ENCODE data around the gene RAD51B.
"Not testable (repeated sequence)": the region's sequence is repeated elsewhere in the genome, so short reads cannot be mapped to it uniquely, and the experiment has no call there.

RAD51B gene

DNA sequence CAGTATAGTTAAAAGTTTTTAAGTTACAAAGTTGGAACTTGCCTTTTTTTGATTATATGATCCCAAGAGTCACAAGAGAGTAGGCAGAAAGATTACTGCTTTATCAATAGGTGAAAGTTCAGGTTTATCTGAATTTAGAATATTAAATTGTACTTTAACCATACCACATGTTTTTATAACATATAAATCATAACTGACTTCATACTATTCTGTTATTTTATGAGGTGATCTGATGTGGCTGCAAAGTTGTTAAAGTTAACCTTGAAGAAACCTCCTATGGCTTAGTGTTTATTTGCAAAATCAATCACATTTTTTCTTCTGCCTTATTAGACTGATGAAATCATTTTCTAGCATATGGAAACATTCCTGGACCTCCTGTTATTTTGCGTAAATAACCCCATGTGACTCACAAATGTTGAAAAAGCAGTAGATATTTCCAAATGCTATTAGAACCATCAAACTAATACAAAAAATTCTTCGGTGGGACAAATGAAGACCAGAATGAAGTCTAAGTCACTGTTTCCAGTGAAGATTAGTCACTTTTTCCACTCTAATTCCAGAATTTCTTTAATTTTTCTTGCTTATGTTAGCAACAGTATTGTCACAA is 132.1 kb downstream of the RAD51B start:
- no peak for DNase-seq

DNA sequence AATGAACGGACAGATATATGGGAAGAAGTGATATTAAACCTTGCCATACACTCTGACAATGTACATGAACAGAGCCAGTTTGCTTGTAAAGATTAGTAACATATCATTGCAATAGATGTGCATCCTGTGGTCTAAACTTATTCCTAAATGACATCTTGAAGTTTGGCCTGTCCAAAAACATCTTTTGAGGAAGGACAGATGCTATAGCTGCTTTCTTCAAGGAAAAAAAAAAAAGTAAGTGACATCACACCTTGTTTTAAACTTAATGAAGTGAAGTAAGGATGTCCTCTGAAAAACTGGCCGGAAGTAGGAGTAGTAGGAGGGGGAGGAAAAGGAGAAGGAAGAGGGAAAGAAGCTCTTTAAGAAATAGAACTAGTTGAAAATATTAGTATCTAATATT is 132.8 kb downstream of the RAD51B start:
- DNase-seq = no peak

DNA sequence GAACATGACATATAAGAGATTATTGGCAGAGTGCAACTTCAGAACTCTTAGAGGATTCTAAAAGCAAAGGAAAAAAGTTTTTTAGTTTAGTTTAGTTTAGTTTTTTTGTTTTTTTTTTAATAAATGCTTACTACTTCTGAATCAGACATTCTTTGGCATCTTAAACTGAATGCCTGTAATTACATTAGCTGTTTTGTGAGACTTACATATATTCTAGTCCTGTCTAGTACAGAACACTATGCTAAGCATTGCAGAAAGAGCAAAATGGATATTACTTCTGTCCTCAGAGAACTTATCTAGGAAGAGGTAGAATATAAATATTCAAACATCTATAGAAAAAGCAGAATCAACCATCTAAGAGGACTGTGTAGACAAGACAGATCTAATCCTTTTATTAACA is 133.2 kb downstream of the RAD51B start:
- DNase-seq = no peak

DNA sequence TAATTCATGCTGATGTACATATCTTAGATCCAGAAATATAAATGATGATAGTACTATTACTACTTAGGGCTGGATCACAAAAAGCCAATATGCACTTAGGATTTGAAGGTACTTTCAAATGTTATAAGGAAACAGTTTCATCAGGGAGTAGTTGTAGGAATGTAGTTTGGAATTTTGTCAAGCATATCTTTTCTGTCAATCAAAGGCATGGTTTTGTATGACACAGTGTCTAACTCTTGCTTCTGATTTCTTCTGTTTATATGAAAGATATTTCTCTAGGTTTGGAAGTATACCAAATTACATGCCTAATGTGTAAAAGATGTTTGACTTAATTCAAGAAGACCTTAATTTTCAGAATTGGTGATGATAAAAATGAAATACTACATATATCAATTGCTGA is 135.7 kb downstream of the RAD51B start:
- DNase-seq = no peak

DNA sequence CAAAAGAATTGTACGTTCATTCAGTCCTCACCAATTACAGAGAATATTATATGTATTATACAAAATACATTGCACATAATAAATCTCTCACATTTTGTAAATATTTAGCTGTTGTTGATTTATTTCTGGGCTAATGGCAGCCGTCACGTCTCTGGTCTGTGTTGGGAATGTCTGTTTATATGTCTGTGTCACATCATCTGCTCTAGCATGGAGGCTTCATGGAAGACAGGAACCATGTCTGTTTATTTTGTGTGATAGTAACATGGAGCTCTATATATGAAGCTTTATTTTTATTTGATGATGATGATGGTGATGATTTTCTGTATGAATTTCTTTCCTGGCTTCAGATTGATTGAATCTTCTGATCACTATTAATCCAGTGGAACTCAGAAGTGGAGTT is 138.4 kb downstream of the RAD51B start:
- no peak for DNase-seq

DNA sequence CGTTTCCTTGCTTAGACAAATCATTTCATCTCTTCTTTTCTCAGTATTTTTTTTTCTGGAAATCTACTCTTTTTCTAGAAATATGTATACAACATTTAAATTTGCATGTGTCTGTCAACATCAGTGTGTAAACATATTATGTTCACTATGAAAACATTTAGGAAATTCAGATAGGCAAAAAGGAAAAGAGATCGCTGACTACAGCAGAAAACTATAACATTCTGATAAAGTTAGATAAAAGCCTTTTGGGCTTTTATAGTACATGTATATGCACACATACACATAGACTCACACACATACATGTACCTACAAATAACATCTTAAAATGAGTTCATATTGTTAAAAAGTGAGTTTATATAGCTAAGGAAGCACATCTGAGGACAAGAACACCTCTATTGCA is 142.1 kb downstream of the RAD51B start:
- no peak for DNase-seq

DNA sequence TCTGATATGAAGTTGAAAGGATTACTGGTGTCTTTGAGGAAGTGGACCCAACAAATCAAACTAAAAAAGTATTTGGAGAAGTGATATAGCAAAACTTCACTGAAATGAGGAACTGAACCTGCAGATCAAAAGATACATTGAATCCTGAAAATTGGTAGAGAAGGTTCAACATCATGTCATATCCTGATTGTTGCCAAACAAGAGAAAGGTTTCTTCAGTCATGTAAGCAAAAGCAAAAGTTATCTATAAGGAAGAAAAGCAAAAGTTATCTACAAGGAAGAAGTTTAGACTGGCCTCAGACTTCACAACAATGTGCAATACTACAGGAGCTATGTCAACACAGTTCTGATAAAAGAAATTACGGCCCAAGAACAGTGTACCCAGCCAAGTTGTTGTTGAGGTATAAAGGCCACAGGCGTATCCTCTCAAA is 142.7 kb downstream of the RAD51B start:
- DNase-seq = peak; percentile 67 to 77

DNA sequence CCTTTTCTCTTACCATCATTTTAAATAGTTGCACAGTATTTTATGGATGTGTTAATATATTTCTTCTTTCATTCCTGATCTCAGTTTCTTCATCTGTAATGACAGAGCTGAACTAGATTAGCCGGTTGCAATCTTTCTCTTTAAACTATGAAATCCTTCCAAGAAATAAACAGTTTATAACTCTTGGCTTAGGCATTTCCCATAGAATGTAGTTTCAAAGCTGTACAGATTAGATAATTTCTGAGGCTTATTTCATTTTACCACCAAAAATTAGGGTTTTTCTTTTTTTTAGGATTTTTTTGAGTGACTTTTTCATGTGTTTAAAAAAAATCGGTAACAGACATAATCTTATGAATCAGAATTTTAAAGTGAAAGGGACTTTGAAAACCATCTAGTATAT is 144.0 kb downstream of the RAD51B start:
- DNase-seq = no peak

DNA sequence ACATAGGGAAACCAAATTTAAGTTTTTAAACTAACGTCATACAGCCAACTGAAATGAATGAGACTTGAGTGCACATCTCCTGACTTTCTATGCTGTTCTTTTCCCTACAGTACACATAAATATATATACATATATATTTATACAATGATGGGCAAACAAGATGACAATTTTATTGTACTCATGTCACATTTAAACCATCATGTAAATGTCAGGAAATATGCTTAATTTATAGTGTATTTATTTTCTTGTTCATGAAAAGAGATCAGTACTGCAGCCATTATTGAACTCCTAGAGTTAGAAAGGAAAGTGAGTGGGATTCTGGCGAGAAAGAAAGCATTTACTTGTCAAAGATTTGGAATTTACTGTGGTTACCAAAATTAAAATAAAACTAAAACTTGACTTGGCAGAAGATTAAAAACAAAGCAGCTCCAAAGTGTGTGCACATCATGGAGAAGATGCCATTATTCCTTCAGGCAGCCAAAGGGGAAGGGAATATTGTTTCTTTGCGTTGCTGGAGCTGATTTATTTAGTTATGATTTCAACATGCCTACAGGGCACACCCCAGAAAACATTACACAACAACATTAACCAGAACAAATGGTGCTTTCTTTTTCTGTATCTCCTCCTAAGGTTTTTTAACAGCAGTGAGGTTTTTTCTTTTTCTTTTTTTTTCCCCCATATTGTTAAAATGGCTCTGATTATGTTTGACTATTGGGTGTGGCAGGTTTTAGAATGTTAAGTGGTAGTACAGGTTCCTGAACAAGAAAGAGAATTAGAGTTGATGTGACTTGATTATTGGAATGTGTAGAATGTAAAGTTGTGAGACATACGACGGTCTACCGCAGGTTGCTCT is 144.6 kb downstream of the RAD51B start:
- no peak for DNase-seq

DNA sequence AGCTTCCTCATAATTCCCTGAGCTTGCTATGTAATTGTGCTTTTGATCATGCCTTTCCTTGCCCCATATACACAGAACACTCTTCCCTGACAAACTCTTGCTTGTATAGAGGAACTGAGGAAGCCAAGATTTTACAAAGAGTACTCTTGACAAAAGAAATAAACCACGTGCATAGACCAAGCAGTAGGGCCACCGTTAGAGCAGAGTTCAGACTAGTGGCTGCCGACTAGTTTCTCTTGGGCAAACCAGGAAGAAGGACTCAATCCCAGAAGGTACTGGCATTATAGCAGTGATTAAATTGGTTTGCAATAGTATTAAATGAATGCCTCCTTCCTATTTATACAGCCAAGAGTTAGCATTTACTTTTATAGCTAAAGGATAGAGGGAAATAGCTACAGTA is 146.1 kb downstream of the RAD51B start:
- no peak for DNase-seq

DNA sequence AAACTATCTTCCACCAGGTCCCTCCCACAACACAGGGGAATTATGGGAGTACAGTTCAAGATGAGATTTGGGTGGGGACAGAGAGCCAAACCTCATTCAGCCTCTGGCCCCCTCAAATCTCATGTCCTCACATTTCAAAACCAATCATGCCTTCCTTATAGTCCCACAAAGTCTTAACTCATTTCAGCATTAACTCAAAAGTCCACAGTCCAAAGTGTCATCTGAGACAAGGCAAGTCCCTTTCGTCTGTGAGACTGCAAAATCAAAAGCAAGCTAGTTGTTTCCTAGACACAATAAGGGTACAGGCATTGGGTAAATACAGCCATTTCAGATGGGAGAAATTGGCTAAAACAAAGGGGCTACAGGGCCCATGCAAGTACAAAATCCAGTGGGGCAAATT is 147.6 kb downstream of the RAD51B start:
- DNase-seq = no peak

DNA sequence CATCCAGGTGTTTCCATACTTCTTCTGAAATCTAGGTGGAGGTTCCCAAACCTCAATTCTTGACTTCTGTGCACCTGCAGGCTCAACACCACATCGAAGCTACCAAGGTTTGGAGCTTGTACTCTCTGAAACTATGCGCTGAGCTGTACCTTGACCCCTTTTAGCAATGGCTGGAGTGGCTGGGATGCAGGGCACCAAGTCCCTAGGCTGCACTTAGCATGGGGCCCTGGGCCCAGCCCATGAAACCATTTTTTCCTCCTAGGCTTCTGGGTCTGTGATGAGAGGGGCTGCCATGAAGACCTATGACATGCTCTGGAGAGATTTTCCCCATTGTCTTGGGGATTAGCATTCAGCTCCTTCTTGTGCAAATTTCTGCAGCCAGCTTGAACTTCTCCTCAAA is 148.4 kb downstream of the RAD51B start:
- not testable (repeated sequence) for DNase-seq

DNA sequence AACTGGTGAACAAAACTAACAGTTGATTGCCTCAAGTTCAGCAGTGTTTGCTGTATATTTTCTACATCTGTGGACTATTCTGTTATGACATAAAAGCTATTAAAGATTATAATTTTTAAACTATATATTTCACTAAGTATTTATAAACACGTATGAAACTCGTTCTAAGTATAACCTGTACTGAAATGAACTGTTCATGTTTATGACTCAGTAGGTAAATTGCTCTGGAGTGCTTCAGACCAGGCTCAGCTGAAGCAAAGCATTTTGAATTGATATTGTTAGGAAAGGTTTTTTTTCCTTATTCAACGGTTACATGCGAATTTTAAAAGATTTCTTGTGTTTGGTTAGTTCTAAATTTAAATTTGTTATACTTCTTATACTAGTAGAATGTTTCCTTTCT is 151.3 kb downstream of the RAD51B start:
- no peak for DNase-seq

DNA sequence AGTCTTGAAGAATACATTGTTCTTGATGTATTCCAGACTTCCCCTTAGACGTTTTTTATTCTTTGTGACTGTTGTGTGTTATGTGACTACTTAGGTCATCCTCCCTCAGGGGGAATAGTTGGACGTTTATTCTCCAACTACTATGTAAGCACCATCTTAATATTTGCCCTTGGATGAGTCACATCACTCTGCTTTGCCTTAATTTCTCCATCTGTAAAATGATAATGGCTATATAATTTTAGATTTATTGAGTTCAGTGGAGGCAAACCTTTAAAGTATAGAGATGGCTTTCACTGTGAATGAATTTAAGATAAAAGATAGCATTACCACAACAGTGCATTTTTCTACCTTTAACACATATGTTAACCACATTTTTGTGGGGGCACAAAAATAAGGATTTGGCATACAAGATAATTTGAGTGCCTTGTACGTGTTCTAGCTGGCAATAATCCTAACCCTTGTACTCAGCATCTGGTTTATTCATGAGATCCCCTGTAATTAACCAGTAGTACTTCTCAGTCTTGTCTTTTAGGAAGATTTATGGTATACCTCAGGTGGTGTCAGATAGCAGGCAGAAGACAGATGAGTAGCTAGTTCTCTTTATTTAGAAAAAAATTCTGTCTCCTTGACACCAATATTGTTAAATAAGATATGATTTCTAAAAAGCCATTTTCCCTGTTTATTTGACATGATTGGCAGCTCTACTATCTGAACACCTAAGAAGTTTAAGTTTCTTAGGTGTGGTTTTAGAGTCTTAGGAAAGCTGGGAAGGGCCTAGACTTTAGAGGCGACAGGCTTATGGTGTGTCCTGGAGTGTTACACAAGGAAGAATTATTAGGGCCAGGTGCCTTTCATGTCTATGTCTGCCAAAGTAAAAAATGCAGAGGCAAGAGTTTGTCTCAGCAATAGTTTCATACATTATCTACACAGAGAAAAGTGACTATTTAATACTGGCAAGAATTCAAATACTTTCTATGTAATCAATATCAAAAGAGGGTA is 152.3 kb downstream of the RAD51B start:
- DNase-seq = no peak

DNA sequence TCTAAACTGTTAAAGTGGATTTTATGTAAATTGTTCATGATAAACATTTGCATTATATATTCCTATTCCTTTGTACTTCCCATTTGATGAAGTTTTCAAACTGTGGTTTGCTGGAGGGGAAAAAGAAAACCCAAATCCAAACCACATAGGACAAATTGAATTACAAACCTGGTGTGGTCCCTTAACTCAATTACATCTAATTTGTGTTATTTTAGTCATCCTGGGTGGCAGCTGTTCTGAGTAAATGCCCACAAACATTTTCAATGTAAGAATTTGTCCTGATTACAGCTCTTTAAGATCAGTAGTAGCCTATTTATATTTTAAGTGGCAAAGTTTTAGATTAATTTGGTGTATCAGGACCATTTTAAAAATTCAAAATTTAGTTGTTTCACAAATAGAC is 153.9 kb downstream of the RAD51B start:
- no peak for DNase-seq

DNA sequence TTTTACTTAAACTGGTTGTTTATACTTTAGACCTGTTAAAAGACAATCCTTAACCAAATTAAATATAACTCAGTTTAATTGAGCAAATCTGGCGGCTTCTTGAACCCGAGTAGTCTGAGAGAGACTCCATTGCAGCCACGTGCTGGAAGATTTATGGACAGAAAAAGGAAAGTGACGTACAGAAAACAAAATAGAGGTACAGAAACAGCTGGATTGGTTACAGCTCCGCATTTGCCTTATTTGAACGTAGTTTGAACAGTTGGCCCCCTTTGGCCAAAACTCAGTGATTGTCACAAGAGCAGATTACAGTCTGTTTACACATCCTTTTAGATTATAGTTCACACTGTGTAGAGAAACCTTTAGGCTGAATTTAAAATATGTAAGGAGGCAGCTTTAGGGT is 155.9 kb downstream of the RAD51B start:
- DNase-seq = no peak

DNA sequence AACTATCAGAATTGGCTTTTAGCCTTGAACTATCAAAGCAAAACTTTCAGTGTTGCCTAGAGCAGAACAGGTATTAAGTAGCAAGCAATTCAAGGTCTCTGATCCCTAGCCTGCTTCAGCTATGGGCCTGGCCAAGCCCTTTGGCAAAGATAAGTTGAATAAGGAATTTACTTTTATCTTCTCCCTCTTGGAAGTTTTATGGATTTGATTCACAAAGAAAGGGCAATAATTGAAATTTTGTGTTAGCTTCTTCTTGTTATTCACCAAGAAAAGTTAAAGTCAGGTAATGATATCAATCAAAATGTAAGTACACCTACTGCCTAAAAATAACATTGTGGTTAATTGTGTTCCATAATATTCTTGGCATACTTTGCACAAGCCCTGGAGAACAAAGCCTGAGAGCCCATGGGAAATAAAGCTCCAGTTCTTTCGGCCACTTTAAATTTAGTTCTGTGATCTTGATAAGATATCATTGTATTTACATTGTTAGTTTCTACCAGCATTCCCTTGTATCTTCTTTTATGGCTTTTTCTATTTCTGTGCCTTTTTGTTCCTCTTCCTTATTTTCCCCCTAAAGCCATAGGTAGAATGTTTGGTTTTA is 158.0 kb downstream of the RAD51B start:
- no peak for DNase-seq

DNA sequence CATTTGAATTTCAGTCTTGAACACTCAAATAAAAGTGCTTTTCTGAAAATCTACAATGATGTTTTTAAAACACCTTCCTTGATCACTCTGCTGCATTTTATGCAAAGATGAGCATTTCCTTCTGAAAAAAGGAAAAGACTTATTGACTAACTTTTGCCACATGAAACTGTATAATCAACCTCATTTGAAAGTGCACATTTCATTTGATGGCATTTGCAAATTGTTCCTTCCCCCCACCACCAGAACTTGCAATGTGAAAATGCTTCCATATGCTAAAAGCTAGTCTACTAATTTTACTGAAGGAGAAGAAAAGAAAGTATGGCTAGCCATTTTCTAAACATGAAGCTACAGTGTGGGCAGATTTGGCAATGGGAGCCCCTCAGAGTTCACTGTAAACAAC is 159.2 kb downstream of the RAD51B start:
- no peak for DNase-seq

DNA sequence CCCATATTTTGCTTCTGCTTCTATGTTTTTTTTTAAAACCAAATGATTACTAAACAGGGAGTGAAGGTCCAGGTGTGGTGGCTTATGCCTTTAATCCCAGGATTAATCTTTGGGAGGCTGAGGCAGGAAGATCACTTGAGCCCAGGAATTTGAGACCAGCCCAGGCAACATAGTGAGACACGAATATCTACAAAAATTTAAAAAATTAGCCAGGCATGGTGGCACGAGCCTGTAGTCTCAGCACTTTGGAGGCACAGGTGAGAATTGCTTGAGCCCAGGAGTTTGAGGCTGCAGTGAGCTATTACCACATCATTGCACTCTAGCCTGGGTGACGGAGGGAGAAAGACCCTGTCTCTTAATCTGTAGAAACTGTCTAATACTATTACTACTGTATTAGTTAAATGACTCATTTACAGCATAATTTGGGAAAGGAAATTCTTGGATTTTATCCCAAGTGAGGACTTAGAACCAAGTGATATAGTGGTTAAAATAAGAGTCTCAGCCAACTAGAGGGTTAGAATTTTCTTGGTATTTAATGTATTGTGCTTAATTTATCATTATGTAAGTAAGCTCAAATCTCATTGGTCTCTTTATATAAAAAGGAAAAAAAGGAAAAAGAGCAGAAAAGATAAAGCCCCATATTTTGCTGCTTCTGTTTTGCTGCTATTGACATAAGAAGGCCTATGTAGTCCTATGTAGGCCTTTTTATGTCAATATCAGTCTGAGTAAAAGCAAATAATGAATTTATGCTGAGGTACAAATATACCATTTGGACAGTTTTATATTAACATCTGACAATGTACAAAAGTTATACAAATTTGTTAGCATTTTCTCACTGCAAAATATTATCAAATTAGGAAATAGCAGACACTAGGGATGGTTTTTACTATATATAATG is 163.4 kb downstream of the RAD51B start:
- DNase-seq = no peak

DNA sequence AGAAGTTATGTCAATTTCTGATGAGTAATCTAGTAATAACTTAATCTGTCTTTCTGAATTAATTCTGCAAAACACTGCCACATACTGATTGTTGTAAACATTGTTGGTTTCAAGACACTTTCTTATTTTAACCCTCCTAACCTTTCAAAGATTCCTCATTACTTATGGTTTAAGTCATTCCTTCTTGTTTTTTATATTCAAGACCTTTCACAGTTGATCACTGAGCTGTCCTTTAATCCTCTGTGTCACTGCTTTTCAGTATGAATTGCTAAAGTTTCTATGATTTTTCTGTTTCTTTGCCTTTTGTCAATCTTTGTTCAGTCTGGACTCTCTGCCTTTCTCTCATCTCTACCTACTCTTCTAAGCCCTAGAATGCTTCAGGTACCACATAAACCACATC is 164.7 kb downstream of the RAD51B start:
- no peak for DNase-seq

DNA sequence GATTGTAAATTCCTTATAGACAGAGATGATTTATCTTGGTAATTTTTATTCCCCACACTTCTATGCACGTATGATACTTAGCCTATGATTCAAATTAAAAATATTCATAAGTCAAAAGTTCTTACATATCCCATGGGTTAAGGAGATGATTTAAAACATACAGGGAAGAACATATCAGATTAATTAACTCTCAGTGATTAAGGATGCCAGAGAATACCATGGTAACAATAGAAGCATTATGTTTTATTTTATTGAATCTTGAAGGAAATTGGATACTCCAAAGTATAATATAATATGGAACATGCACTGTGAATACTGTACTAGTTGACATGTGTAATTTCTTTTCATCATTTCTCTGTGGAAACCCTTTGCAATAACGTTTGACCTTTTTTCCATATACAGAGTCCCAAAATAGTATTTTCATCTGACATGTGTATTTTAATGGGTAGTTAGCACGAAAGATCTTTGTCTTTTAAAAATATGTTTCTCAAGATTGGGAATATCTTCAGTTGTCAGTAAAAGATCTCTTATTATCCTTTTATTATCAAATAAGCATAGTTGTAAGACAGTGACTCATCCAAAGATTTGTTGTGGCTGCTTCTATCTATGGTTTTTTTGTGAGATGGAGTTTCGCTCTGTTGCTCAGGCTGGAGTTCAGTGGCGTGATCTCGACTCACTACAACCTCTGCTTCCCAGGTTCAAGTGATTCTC is 166.7 kb downstream of the RAD51B start:
- DNase-seq = no peak
